ENCODE results near the gene MRPL28. TPM values are rescaled to one million over a fixed set of nuclear protein-coding genes. Genes with fewer than 3 reads are reported as not detected.

MRPL28 gene
- polyA plus RNA-seq, 3 donors: 68.6 to 88.5 (median 88.1) TPM

- Mint-ChIP-seq H3K36me3 (peaks cover 0 to 4% of the 10 kb centered on the region in 2 donors), H3K27me3 (ENCODE audit: low read depth in 3 of 3) (peaks cover 0 to 1% (median 1%) of the 10 kb centered on the region in 3 donors), H3K9me3 (no peaks in the 10 kb centered on the region), H3K4me1 (no peaks in the 10 kb centered on the region), H3K4me3 (no peak overlapping the region), H3K27ac (no peak overlapping the region)
- no peaks in the 10 kb centered on the region for H4K20me1 ChIP-seq (ENCODE audit: insufficient read depth, low read length)
- no peak overlapping the region for H3K4me3 ChIP-seq (replicated peaks in 1 of 3; ENCODE audit: low read depth in 2 of 3, low read length in 3 of 3)
- no peak overlapping the region for H3K9ac ChIP-seq (ENCODE audit: insufficient read depth, low read length, poor library complexity, severe bottlenecking)
- H3K79me2 ChIP-seq (ENCODE audit: insufficient read depth, low read length): no peaks in the 10 kb centered on the region
- H2AFZ ChIP-seq (ENCODE audit: insufficient read depth, low read depth, low read length, poor library complexity, severe bottlenecking): no peak overlapping the region
- no peaks in the 10 kb centered on the region for H3K9me3 ChIP-seq (replicated peaks in 1 of 2; ENCODE audit: control insufficient read depth in 1 of 2, insufficient read depth in 1 of 2, low read length in 2 of 2)
- H3K4me1 ChIP-seq (ENCODE audit: control insufficient read depth in 1 of 2, insufficient read depth in 2 of 2, low read length in 2 of 2): no peaks in the 10 kb centered on the region
- DNase-seq: no peak
- intact Hi-C loops (cut with micrococcal nuclease): no loop called here
- no peak overlapping the region for H3K27ac ChIP-seq (ENCODE audit: low read depth in 1 of 2, low read length in 2 of 2)
- no peaks in the 10 kb centered on the region for H3K36me3 ChIP-seq (replicated peaks in 1 of 2; ENCODE audit: control insufficient read depth in 1 of 2, insufficient read depth in 2 of 2, low read length in 2 of 2)
- H3K27me3 ChIP-seq (ENCODE audit: control insufficient read depth in 2 of 2, insufficient read depth in 2 of 2, low read length in 2 of 2): no peaks in the 10 kb centered on the region
- H3K4me2 ChIP-seq (replicated peaks; ENCODE audit: extremely low read depth, low read length, poor library complexity, severe bottlenecking): no peak overlapping the region
- 96% methylated on average over 36 of the region's 36 CpGs for WGBS (ENCODE audit: insufficient coverage)
- TF ChIP-seq, protein P1, sequence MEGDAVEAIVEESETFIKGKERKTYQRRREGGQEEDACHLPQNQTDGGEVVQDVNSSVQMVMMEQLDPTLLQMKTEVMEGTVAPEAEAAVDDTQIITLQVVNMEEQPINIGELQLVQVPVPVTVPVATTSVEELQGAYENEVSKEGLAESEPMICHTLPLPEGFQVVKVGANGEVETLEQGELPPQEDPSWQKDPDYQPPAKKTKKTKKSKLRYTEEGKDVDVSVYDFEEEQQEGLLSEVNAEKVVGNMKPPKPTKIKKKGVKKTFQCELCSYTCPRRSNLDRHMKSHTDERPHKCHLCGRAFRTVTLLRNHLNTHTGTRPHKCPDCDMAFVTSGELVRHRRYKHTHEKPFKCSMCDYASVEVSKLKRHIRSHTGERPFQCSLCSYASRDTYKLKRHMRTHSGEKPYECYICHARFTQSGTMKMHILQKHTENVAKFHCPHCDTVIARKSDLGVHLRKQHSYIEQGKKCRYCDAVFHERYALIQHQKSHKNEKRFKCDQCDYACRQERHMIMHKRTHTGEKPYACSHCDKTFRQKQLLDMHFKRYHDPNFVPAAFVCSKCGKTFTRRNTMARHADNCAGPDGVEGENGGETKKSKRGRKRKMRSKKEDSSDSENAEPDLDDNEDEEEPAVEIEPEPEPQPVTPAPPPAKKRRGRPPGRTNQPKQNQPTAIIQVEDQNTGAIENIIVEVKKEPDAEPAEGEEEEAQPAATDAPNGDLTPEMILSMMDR (IDR thresholded peaks at IDR 0.05): no peak
Measured at GRCh38 chr16:410516-411178, 40.3 kb upstream of the MRPL28 start.

DNA sequence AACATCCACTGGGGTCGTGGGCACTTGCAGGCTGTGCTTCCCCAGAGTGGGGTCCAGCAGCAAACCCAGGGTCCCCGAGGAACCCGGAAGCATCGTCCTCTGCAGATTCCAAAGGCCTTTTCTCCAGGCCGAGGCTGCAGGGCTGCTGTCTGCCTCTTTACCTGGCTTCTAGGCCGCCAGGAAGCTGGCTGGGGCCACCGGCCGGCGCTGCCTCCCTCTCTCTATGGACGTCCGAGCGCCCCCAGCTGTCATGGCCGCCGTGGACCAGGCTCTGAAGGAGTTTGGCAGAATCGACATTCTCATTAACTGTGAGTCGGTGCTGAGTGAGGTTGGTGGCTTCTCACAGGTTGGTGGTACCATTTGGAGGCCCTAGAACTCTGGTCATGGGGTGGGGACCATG is 36.9 kb upstream of the MRPL28 start:
- Histone ChIP-seq H3K27me3 (ENCODE audit: control insufficient read depth in 2 of 2, insufficient read depth in 2 of 2, low read length in 2 of 2) (no peaks in the 10 kb centered on the region), H3K4me1 (ENCODE audit: control insufficient read depth in 1 of 2, insufficient read depth in 2 of 2, low read length in 2 of 2) (peaks cover 2 to 3% of the 10 kb centered on the region in 2 donors), H3K79me2 (ENCODE audit: insufficient read depth, low read length) (no peaks in the 10 kb centered on the region), H2AFZ (ENCODE audit: insufficient read depth, low read depth, low read length, poor library complexity, severe bottlenecking) (no peak overlapping the region), H4K20me1 (ENCODE audit: insufficient read depth, low read length) (no peaks in the 10 kb centered on the region), H3K9me3 (replicated peaks in 1 of 2; ENCODE audit: control insufficient read depth in 1 of 2, insufficient read depth in 1 of 2, low read length in 2 of 2) (no peaks in the 10 kb centered on the region), H3K4me3 (replicated peaks in 1 of 3; ENCODE audit: low read depth in 2 of 3, low read length in 3 of 3) (no peak overlapping the region), H3K36me3 (replicated peaks in 1 of 2; ENCODE audit: control insufficient read depth in 1 of 2, insufficient read depth in 2 of 2, low read length in 2 of 2) (no peaks in the 10 kb centered on the region), H3K9ac (ENCODE audit: insufficient read depth, low read length, poor library complexity, severe bottlenecking) (no peak overlapping the region), H3K27ac (ENCODE audit: low read depth in 1 of 2, low read length in 2 of 2) (no peak overlapping the region), H3K4me2 (replicated peaks; ENCODE audit: extremely low read depth, low read length, poor library complexity, severe bottlenecking) (no peak overlapping the region)
- DNase-seq: no peak
- 94% methylated on average over 11 of the region's 16 CpGs for WGBS (ENCODE audit: insufficient coverage)
- peaks cover 3% of the 10 kb centered on the region for H3K4me1 Mint-ChIP-seq
- peaks cover 0 to 1% of the 10 kb centered on the region in 2 donors for H3K36me3 Mint-ChIP-seq
- H3K9me3 Mint-ChIP-seq: no peaks in the 10 kb centered on the region
- no peak overlapping the region for H3K4me3 Mint-ChIP-seq
- H3K27me3 Mint-ChIP-seq (ENCODE audit: low read depth in 3 of 3): no peaks in the 10 kb centered on the region
- intact Hi-C loops (cut with micrococcal nuclease): no loop called here
- no peak overlapping the region for H3K27ac Mint-ChIP-seq
- TF ChIP-seq, protein P1 (IDR thresholded peaks at IDR 0.05): no peak

Data from CD14-positive monocyte (primary cell).